Smooth muscle cell (in vitro differentiated cells): ENCODE measurements around the gene L3MBTL3. TPM values are rescaled to one million over a fixed set of nuclear protein-coding genes. Genes with fewer than 3 reads are reported as not detected.

ENCODE experiments used
- DNase-seq: peaks from one replicate; lab custom pipeline; 2025; ENCODE audit not compliant: unreplicated experiment; lab: John Stamatoyannopoulos, UW
- H2AFZ ChIP-seq: fragments of 200-600 bp; sonication (generic); 2 replicates; pipeline ENCODE4 v1.6.0; 2016; ENCODE audit warnings: antibody characterized with exemption, low read depth, mild to moderate bottlenecking
- H3F3A ChIP-seq: fragments of 200-600 bp; sonication (generic); 2 replicates; pipeline ENCODE4 v1.6.0; 2017; ENCODE audit warnings: antibody characterized with exemption, low read depth
- H3K27ac ChIP-seq: fragments of 200-600 bp; sonication (generic); 2 replicates; pipeline ENCODE4 v1.5.1; 2016; ENCODE audit warnings: low read depth, mild to moderate bottlenecking
- H3K27me3 ChIP-seq: fragments of 200-600 bp; sonication (generic); 2 replicates; pipeline ENCODE4 v1.6.1; 2016; ENCODE audit warnings: low read depth, mild to moderate bottlenecking
- H3K36me3 ChIP-seq: fragments of 200-600 bp; sonication (generic); 2 replicates; pipeline ENCODE4 v1.5.1; 2016; ENCODE audit warnings: low read depth
- H3K4me1 ChIP-seq: fragments of 200-600 bp; sonication (generic); 2 replicates; pipeline ENCODE4 v1.5.1; 2016; ENCODE audit warnings: low read depth
- H3K4me2 ChIP-seq: fragments of 200-600 bp; sonication (generic); 2 replicates; pipeline ENCODE4 v1.6.0; 2016; ENCODE audit warnings: mild to moderate bottlenecking
- H3K4me3 ChIP-seq: fragments of 200-600 bp; sonication (generic); 2 replicates; pipeline ENCODE4 v1.5.1; 2016; ENCODE audit warnings: mild to moderate bottlenecking
- H3K79me2 ChIP-seq: fragments of 200-600 bp; sonication (generic); 2 replicates; pipeline ENCODE4 v1.6.0; 2016; ENCODE audit warnings: low read depth, mild to moderate bottlenecking
- H3K9ac ChIP-seq: fragments of 200-600 bp; sonication (generic); 2 replicates; pipeline ENCODE4 v1.6.0; 2016; ENCODE audit warnings: low read depth
- H3K9me3 ChIP-seq: fragments of 200-600 bp; sonication (generic); replicated peaks from 2 replicates; pipeline ENCODE4 v1.5.1; 2016; ENCODE audit warnings: low read depth
- H4K20me1 ChIP-seq: fragments of 200-600 bp; sonication (generic); 2 replicates; pipeline ENCODE4 v1.6.0; 2016; ENCODE audit warnings: low read depth
- CTCF ChIP-seq: fragments of 200-600 bp; sonication (generic); IDR thresholded peaks from 2 replicates; pipeline ENCODE4 v1.5.1; 2017; ENCODE audit warnings: borderline replicate concordance, mild to moderate bottlenecking, antibody characterized with exemption; ENCODE audit not compliant: insufficient read depth, poor library complexity, severe bottlenecking
- WGBS: methylation state at CpG from one replicate; pipeline ENCODE4 v1.1.7; 2016; ENCODE audit warnings: low lambda C conversion rate; 5-methylcytosine and 5-hydroxymethylcytosine counted together
- polyA plus RNA-seq: library from polyadenylated mRNA; unstranded; fragments of >200 nt; fragmentation: Nextera tagmentation; extraction: Ambion mirVana; gene quantifications from 2 replicates; pipeline ENCODE4 v1.2.1, GENCODE V29; 2016
- total RNA-seq: library from RNA; depleted of rRNA; stranded (reverse); fragments of >200 nt; gene quantifications from 2 replicates; pipeline ENCODE4 v1.2.3, GENCODE V29; 2014

Gene L3MBTL3
- total and polyA plus RNA-seq, 2 experiments from 2014 or later = 5.4 to 14.2 TPM

DNA sequence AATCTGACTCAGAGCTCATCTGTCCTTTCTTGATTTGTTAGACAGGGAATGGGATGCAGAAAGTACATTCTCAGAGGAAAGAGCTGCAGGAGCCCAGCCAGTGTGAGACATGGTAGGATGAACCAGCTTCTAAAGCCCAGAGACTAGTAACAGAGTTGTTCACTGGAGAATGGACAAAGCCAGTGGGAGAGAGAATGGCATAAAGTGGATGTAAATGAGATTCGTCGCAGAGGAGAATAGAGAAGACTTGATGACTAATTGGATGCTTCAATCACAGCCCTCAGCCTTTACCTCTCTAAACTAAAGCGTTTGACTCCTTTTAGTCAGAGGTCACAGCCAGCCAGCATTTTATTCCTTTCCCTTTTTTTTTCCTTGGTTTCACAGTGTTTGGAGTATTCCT is 25.5 kb upstream of the L3MBTL3 start:
- H3K9ac ChIP-seq = no peak overlapping the region
- H4K20me1 ChIP-seq = no peaks in the 10 kb centered on the region
- H3K36me3 ChIP-seq = no peaks in the 10 kb centered on the region
- H3K4me3 ChIP-seq = no peak overlapping the region
- DNase-seq = no peak
- no peak overlapping the region for H3K27ac ChIP-seq
- no peak for TF ChIP-seq CTCF
- H3K4me1 ChIP-seq = no peaks in the 10 kb centered on the region
- WGBS = 43% methylated on average over 3 of the region's 3 CpGs
- H3K9me3 ChIP-seq = no peaks in the 10 kb centered on the region
- H3K4me2 ChIP-seq = no peak overlapping the region
- H3K79me2 ChIP-seq = no peaks in the 10 kb centered on the region
- no peaks in the 10 kb centered on the region for H3K27me3 ChIP-seq
- H2AFZ ChIP-seq = no peak overlapping the region
- H3F3A ChIP-seq = no peaks in the 10 kb centered on the region

DNA sequence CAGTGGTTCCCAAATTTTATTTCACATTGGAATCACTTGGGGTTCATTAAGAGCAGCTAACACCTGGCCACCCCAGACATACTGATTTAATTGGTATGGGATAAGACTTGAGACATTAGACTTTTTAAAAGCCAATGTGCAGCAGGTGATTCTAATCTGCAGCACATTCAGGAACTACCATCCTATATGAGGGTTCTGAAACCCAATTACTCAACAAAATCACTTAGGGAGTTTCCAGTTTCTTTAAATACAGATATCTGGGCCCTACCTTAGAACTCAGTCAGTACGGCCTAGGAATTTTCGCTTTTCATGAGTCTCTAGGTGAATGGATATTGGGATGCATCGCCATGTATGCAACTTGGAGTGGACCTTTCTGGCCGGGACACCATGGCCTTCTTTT is 24.0 kb upstream of the L3MBTL3 start:
- no peaks in the 10 kb centered on the region for H3K9me3 ChIP-seq
- no peak overlapping the region for H3K4me2 ChIP-seq
- H4K20me1 ChIP-seq = no peaks in the 10 kb centered on the region
- no peaks in the 10 kb centered on the region for H3F3A ChIP-seq
- H3K27me3 ChIP-seq = no peaks in the 10 kb centered on the region
- H3K4me3 ChIP-seq = no peak overlapping the region
- H2AFZ ChIP-seq = no peak overlapping the region
- WGBS = 93% methylated on average over 4 of the region's 4 CpGs
- no peak overlapping the region for H3K27ac ChIP-seq
- no peak for DNase-seq
- no peak for TF ChIP-seq CTCF
- H3K79me2 ChIP-seq = no peaks in the 10 kb centered on the region
- no peaks in the 10 kb centered on the region for H3K36me3 ChIP-seq
- H3K9ac ChIP-seq = no peak overlapping the region
- H3K4me1 ChIP-seq = no peaks in the 10 kb centered on the region

DNA sequence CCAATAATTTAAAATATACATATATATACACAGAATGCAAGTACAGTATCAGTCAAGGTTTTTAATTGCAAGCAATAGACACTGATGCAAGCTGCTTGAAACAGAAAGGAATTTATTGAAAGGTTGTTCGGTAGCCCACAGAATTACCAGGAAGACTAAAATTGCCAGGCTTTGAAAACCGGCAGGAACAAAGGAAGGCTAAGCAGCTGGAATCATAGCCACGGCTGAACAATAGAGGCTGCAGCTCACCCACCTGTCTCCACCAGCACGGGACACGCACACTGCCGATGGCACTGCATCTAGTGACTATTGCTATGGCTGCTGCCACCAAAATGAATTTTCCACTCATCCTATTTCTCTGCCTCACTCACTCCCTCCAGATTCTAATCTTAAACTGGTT is 22.0 kb upstream of the L3MBTL3 start:
- 87% methylated on average over 6 of the region's 6 CpGs for WGBS
- TF ChIP-seq CTCF = no peak
- Histone ChIP-seq H2AFZ (no peak overlapping the region), H3K9ac (no peak overlapping the region), H3K4me3 (no peak overlapping the region), H3K9me3 (no peaks in the 10 kb centered on the region), H3K27ac (no peak overlapping the region), H3K4me2 (no peak overlapping the region), H3K4me1 (no peaks in the 10 kb centered on the region), H4K20me1 (no peaks in the 10 kb centered on the region), H3K27me3 (peaks cover 5% of the 10 kb centered on the region), H3F3A (no peaks in the 10 kb centered on the region), H3K36me3 (no peaks in the 10 kb centered on the region), H3K79me2 (no peaks in the 10 kb centered on the region)
- DNase-seq = no peak

GRCh38 chr6:130000526-130001421 is 17.6 kb upstream of the L3MBTL3 start:
- H3F3A ChIP-seq = no peaks in the 10 kb centered on the region
- no peak for TF ChIP-seq CTCF
- peaks cover 5% of the 10 kb centered on the region for H3K27me3 ChIP-seq
- no peak overlapping the region for H3K4me2 ChIP-seq
- H3K4me1 ChIP-seq = no peaks in the 10 kb centered on the region
- H3K36me3 ChIP-seq = no peaks in the 10 kb centered on the region
- H3K9ac ChIP-seq = no peak overlapping the region
- DNase-seq = no peak
- H3K79me2 ChIP-seq = no peaks in the 10 kb centered on the region
- H3K4me3 ChIP-seq = no peak overlapping the region
- H2AFZ ChIP-seq = no peak overlapping the region
- no peaks in the 10 kb centered on the region for H4K20me1 ChIP-seq
- no peaks in the 10 kb centered on the region for H3K9me3 ChIP-seq
- WGBS = 57% methylated on average over 4 of the region's 4 CpGs
- no peak overlapping the region for H3K27ac ChIP-seq
